Ishikawa (cell line): ENCODE data around the gene MMP14.

Experiments
- CEBPB ChIP-seq: IDR thresholded peaks from 2 replicates; pipeline ENCODE4 v1.6.1; 2012
- CREB1 ChIP-seq: IDR thresholded peaks from 2 replicates; pipeline ENCODE4 v1.6.1; 2012; ENCODE audit warnings: low read depth
- EGR1 ChIP-seq: IDR thresholded peaks from 2 replicates; pipeline ENCODE4 v1.6.1; 2012
- EP300 ChIP-seq: IDR thresholded peaks from 2 replicates; pipeline ENCODE4 v1.6.1; 2012; ENCODE audit warnings: borderline replicate concordance
- FOXM1 ChIP-seq: IDR thresholded peaks from 2 replicates; pipeline ENCODE4 v1.6.1; 2012; ENCODE audit warnings: low read depth, borderline replicate concordance
- MAX ChIP-seq: IDR thresholded peaks from 2 replicates; pipeline ENCODE4 v1.6.1; 2012
- NFIC ChIP-seq: IDR thresholded peaks from 2 replicates; pipeline ENCODE4 v1.6.1; 2012
- RAD21 ChIP-seq: IDR thresholded peaks from 2 replicates; pipeline ENCODE4 v1.6.1; 2012; ENCODE audit warnings: low read depth
- TAF1 ChIP-seq: IDR thresholded peaks from 2 replicates; pipeline ENCODE4 v1.6.1; 2012; ENCODE audit warnings: low read depth, mild to moderate bottlenecking
- TCF12 ChIP-seq: IDR thresholded peaks from 2 replicates; pipeline ENCODE4 v1.6.1; 2012; ENCODE audit warnings: low read depth
- TEAD4 ChIP-seq: IDR thresholded peaks from 2 replicates; pipeline ENCODE4 v1.6.1; 2012
- YY1 ChIP-seq: IDR thresholded peaks from 2 replicates; pipeline ENCODE4 v1.6.1; 2012; ENCODE audit warnings: low read depth
- ZBTB7A ChIP-seq: IDR thresholded peaks from 2 replicates; pipeline ENCODE4 v1.6.1; 2012; ENCODE audit warnings: low read depth
- TF ChIP-seq, protein P1 (sequence below): IDR thresholded peaks from 2 replicates; pipeline ENCODE4 v1.6.1; 2012; ENCODE audit warnings: low read depth, mild to moderate bottlenecking
- TF ChIP-seq, protein P2 (sequence below): IDR thresholded peaks from 2 replicates; pipeline ENCODE4 v1.6.1; 2012

The MMP14 gene

DNA sequence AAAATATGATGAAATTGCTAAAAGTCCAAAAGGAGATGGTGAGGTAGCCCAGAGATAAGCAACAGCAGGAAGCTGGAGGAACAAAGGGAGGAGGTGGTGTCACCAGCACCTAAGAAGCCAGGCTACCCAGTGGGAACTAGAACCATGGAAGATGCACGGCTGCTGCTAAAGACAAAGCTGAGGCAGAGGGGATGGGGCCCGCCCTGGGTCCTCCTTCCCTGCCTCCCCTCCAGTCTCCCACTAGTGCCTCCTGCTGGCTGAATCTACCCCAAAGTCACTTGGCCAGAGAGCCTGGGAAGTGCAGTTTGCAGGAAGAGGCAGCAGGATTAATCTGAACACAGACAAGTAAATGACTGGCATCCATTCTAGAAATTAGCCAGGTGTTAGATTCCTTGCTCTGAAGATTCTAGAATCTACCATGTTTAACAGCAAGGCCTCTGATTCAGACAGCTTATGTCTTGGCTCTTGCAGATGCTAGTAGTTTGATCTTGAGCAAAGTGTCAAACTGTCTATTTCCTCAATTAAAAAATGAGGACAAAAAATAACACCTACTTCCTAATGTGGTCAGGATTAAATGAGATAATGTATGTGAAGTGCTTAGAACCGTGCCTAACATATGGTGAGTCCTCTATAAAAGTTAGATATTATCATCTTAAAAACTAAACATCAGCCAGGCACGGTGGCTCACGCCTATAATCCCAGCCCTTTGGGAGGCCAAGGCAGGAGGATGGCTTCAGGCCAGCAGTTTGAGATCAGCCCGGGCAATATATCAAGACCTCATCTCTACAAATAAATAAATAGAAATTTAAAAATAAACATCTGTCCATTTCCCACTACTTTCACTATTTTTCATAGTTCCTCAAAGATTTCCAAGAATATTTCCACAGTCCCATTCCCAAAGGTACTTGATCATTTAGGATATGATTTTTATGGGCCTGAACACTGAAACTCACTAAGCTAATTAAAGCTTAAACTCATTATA lies 29.3 kb downstream of the MMP14 start:
- TF ChIP-seq EP300 = no peak
- no peak for TF ChIP-seq TAF1
- no peak for TF ChIP-seq ZBTB7A
- TF ChIP-seq MAX = no peak
- TF ChIP-seq FOXM1 = no peak
- no peak for TF ChIP-seq CREB1
- no peak for TF ChIP-seq NFIC
- no peak for TF ChIP-seq YY1
- TF ChIP-seq, protein P1, sequence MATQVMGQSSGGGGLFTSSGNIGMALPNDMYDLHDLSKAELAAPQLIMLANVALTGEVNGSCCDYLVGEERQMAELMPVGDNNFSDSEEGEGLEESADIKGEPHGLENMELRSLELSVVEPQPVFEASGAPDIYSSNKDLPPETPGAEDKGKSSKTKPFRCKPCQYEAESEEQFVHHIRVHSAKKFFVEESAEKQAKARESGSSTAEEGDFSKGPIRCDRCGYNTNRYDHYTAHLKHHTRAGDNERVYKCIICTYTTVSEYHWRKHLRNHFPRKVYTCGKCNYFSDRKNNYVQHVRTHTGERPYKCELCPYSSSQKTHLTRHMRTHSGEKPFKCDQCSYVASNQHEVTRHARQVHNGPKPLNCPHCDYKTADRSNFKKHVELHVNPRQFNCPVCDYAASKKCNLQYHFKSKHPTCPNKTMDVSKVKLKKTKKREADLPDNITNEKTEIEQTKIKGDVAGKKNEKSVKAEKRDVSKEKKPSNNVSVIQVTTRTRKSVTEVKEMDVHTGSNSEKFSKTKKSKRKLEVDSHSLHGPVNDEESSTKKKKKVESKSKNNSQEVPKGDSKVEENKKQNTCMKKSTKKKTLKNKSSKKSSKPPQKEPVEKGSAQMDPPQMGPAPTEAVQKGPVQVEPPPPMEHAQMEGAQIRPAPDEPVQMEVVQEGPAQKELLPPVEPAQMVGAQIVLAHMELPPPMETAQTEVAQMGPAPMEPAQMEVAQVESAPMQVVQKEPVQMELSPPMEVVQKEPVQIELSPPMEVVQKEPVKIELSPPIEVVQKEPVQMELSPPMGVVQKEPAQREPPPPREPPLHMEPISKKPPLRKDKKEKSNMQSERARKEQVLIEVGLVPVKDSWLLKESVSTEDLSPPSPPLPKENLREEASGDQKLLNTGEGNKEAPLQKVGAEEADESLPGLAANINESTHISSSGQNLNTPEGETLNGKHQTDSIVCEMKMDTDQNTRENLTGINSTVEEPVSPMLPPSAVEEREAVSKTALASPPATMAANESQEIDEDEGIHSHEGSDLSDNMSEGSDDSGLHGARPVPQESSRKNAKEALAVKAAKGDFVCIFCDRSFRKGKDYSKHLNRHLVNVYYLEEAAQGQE = no peak

- TF ChIP-seq CEBPB = no peak
- TF ChIP-seq MAX = no peak
- no peak for TF ChIP-seq EGR1
- TF ChIP-seq EP300 = no peak
- TF ChIP-seq NFIC = no peak
- TF ChIP-seq CREB1 = no peak
- TF ChIP-seq FOXM1 = no peak
- TF ChIP-seq TAF1 = no peak
- no peak for TF ChIP-seq TEAD4
- TF ChIP-seq ZBTB7A = no peak
- no peak for TF ChIP-seq YY1
- TF ChIP-seq RAD21 = no peak
- TF ChIP-seq TCF12 = no peak
- TF ChIP-seq, protein P1 = no peak
- TF ChIP-seq, protein P2, sequence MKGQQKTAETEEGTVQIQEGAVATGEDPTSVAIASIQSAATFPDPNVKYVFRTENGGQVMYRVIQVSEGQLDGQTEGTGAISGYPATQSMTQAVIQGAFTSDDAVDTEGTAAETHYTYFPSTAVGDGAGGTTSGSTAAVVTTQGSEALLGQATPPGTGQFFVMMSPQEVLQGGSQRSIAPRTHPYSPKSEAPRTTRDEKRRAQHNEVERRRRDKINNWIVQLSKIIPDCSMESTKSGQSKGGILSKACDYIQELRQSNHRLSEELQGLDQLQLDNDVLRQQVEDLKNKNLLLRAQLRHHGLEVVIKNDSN = no peak
Measured at GRCh38 chr14:22866874-22867273, 30.5 kb downstream of the MMP14 start.

GRCh38 chr14:22870811-22871223 lies 34.4 kb downstream of the MMP14 start:
- TF ChIP-seq, protein P1 = no peak
- TF ChIP-seq EGR1 (no peak), MAX (no peak), CREB1 (no peak), TCF12 (no peak)
- TF ChIP-seq, protein P2 = no peak

GRCh38 chr14:22871224-22872032 lies 35.0 kb downstream of the MMP14 start, which contains the start of gene LRP10:
Gene LRP10 (plus strand): TSS chr14:22871740. CDS start chr14:22872304, 564 bp downstream.
- TF ChIP-seq EGR1 (peak; percentile 29; the same call in 1 of the 2 replicates), MAX (no peak; the same call in 1 of the 2 replicates), TEAD4 (peak; percentile 28), NFIC (0 out of 2 replicates have a peak, but pooled peaks have one; percentile 10), TCF12 (no peak; the same call in 1 of the 2 replicates), TAF1 (no peak), FOXM1 (peak; percentile 44; the same call in 1 of the 2 replicates), CEBPB (no peak), ZBTB7A (peak; percentile 81; the same call in 1 of the 2 replicates), EP300 (no peak)
- TF ChIP-seq, protein P2 = no peak; the same call in 1 of the 2 replicates
- TF ChIP-seq, protein P1 = no peak
